Glomerular visceral epithelial cell (primary cell): Measurements from ENCODE around the gene TXNDC15.
"Not testable (repeated sequence)": the region's sequence is repeated elsewhere in the genome, so short reads cannot be mapped to it uniquely, and the experiment has no call there.

ENCODE experiments used
- DNase-seq: peaks from one replicate; pipeline ENCODE4 v3.0.0-alpha.2; 2016; ENCODE audit errors: extremely low spot score

TXNDC15 gene

DNA sequence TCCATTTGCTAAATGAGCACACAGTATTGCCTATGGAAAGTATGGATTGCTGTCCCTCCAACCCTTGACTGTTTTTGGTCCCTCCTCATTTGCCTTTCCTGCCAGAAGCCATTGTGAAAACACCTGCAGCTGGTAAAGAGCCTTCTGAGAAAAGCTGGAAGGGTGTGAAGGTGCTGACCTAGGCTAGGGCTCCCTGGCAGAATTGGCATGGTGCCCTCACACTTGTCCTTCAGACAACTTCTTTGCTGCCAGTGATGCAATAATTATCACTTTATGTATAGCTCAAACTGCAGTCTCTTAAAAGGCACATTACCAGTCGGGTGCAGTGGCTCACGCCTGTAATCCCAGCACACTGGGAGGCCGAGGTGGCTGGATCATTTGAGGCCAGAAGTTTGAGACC, 4.2 kb downstream of the TXNDC15 start:
- no peak for DNase-seq

DNA sequence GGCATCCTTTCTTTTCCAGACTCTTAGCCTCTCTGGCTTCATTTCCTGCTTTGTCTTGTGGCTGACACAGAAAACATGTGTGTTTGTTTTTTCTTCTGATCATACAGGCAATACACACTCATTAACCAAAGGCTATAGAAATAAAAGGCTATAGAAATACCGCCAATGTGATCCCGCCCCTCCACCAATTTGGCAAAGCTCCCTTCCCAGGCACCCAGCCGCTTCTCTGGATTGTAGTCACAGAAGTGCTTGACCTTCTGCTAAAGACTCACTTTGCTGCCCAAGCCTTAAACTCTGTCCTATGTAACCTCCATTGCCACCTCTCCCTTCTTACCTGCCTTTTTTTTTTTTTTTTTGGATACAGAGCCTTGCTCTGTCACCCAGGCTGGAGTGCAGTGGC, 5.3 kb downstream of the TXNDC15 start:
- DNase-seq: no peak

DNA sequence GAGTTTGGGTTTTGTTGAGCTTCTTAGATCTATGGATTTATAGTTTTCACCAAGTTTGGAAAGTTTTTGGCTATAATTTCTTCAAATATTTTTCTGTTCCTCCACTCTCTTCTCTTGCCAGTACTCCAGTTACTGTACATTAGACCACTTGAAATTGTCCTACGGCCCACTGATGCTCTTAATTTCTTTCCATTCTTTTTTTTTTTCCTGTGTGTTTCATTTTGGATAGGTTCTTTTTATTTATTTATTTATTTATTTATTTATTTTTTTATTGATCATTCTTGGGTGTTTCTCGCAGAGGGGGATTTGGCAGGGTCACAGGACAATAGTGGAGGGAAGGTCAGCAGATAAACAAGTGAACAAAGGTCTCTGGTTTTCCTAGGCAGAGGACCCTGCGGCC, 6.8 kb downstream of the TXNDC15 start:
- DNase-seq: not testable (repeated sequence)

DNA sequence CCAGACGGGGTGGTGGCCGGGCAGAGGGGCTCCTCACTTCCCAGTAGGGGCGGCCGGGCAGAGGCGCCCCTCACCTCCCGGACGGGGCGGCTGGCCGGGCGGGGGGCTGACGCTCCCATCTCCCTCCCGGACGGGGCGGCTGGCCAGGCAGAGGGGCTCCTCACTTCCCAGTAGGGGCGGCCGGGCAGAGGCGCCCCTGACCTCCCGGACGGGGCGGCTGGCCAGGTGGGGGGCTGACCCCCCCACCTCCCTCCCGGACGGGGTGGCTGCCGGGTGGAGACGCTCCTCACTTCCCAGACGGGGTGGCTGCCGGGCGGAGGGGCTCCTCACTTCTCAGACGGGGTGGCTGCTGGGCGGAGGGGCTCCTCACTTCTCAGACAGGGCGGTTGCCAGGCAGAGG, 7.5 kb downstream of the TXNDC15 start:
- DNase-seq: not testable (repeated sequence)

DNA sequence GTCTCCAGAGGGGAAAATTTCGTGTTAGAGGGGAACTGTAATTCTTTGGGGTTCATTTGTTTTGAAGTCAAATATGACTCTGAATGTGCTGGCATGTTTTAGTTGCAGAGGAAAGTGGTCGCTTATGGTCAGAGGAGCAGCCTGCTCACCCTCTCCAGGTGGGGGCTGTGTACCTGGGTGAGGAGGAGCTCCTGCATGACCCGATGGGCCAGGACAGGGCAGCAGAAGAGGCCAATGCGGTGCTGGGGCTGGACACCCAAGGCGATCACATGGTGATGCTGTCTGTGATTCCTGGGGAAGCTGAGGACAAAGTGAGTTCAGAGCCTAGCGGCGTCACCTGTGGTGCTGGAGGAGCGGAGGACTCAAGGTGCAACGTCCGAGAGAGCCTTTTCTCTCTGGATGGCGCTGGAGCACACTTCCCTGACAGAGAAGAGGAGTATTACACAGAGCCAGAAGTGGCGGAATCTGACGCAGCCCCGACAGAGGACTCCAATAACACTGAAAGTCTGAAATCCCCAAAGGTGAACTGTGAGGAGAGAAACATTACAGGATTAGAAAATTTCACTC, 13.5 kb downstream of the TXNDC15 start:
- no peak for DNase-seq

DNA sequence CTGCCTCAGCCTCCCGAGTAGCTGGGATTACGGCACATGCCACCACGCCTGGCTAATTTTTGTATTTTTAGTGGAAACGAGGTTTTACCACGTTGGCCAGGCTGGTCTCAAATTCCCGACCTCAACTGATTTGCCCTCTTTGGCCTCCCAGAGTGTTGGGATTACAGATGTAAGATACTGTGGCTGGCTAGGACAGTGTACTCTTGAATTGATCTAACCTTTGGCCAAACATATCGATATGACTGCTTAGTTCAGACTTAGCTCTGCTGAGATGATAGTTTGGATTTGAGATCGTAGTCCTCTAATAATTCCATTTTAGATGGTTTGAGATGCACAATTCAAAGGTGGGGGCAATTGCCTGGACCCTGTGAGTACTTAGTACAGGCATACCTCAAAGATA, 15.2 kb downstream of the TXNDC15 start:
- DNase-seq: no peak

DNA sequence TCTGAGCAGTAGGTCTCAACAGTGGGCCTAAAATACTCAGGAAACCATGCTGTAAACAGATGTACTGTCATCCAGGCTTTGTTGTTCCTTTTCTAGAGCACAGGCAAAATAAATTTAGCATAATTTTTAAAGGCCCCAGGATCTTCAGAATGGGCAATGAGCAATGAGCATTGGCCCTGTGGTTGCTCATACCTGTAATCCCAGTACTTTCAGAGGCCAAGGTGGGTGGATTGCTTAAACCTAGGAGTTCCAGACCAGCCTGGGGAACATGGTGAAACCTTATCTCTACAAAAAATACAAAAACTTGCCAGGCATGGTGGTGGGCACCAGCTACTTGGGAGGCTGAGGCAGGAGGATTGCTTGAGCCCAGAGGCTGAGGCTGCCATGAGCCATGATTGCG, 17.3 kb downstream of the TXNDC15 start:
- no peak for DNase-seq

DNA sequence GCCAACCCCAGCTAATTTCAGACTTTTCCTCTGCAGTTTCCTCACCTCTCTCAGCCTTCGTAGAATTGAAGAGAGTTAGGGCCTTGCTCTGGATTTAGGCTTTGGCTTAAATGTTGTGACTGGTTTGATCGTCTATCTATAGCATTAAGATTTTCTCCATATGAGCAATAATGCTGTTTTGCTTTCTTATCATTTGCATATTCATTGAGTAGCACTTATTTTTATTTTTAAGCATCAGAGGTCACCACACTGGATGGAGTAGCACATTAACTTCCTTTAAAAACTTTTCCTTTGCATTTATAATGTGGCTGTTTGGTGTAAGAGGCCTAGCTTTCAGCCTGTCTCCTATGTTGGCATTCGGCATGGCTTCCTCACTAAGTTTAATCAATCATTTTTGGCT, 18.1 kb downstream of the TXNDC15 start:
- DNase-seq: no peak

DNA sequence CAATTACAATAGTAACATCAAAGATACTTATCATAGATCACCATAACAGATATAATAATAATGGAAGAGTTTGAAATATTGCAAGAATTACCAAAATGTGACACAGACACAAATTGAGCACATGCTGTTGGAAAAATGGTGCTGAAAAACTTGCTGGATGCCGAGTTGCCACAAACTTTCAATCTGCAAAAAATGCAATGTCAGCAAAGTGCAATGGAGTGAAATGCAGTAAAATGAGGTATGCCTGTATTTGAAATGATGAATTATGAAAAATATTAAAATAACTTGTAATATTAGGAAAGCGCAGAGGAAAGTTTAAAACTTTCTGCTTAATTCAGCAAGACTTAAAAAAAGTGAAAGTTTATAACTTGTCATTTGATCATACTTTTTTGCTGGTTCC, 18.8 kb downstream of the TXNDC15 start:
- no peak for DNase-seq

DNA sequence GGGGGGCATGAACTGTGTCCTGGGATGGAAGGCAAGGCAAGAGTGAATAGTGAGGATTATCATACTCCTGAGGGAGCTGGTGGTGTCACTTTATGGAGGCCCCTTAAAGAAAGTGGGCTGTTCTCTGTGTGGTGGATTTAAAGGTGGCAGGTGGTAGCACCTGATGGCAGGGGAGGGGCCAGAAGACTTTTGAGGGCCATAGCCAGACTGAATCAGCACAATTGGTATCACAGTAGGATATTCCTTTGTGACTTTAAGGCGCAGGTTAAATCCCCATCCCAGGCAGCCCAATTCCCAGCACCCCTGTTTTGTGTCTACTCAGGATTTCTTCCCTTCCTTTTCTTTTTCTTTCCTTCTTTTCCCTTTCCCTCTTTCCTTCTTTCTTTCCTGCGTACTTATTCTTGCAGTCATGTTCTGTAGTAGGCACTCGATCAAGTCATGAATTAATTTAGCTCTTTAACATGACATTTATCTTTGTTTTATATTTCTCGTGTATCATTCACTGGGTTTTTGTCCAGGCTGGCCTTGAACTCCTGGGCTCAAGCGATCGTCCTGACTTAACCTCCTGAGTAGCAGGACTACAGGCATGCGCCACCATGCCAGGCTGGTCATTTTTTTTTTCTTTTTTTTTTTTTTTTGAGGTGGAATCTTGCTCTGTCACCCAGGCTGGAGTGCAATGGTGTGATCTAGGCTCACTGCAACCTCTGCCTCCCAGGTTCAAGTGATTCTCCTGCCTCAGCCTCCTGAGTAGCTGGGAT, 19.8 kb downstream of the TXNDC15 start:
- DNase-seq: no peak

DNA sequence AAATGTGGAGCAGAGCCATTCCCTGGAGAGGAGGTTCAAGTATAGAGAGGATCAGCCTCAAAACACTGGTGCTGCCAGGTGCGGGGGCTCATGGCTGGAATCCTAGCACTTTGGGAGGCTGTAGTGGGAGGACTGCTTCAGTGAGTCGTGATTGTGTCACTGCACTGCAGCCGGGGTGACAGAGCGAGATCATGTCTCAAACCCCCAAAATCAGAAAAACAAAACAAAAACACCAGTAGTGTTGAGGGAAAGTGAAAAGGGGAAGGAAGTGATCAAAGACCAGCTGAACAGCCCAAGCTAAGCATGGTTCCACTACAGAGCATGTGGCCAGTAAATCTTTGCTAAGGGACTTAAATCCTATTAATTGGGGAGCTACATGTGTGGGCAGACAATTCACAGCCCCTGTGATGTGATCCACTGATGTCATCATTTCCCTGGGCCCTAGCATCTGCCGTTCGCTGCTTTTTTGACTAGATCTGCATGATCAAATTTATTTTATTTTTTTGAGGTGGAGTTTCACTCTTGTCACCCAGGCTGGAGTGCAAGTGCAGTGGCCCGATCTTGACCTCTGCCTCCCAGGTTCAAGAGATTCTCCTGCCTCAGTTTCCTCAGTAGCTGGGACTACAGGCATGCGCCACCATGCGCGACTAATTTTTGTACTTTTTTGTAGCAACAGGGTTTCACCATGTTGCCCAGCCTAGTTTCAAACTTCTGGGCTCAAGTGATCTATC, 28.1 kb downstream of the TXNDC15 start:
- DNase-seq: no peak

DNA sequence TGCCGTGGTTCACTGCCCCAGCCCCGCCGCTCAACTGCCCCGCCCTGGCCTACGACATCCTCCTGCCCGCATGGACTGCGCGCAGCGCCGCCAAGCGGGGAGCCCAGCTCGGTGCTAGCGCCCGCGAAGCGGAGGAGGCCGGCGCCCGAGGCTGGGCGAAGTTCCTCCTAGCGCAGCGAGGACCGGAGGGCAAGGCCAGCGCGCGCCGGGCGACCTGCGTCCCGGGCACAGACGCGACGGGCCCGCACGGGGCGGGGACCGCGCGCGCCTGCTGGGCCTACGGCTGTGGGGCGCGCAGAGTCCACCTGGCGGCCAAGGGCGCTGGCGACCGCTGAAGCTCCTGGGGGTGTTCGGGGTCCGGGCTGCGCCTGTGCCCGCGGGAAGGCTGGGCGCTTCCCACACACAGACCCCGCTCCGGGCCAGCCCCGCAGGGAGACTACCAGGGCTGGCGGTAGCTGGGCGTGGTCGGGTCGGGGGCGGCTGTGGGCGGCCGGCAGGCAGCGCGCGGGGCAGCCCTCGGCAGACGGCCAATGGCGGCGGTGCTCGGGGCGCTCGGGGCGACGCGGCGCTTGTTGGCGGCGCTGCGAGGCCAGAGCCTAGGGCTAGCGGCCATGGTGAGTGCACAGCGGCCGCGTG, 30.6 kb downstream of the TXNDC15 start, which contains the start of gene PCBD2:
Gene PCBD2 (plus strand): TSS at position 522 of the 636 bp plus-strand sequence. CDS start 9 bp downstream, at position 531.
- DNase-seq: peak; percentile 95

DNA sequence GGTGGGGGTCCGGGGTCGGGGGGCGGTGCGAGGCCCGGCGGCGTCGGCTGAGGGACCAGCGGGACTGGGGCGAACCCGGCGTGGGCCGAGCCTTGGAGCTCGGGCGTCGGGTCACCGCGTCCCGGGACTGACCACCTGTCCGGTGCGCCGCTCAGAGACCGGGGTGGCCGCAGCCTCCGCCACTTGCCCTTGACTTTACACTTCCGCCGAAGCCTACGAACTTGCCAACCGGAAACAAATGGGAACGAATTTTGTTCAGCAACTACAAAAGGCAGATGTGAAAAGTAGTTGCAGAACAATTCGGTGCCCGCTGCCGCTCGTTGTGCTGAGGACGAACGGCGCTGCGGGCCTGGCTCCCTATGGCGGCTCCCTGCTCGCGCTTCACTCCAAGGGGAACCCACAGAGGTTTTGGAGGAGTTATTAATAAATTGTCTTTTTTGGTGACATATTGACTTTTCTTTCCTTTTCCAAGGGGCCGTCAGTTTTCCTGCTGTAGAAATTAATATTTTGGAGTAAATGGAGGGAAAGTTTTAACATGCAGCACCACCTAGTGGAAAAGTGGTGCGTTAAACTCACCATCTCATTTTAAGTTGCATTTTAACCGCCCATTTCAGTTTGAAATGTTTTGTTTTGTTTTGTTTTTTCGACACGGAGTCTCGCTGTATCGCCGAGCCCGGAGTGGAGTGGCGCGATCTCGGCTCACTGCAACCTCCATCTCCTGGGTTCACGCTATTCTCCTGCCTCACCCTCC, 31.2 kb downstream of the TXNDC15 start:
- peak; percentile 75 for DNase-seq

DNA sequence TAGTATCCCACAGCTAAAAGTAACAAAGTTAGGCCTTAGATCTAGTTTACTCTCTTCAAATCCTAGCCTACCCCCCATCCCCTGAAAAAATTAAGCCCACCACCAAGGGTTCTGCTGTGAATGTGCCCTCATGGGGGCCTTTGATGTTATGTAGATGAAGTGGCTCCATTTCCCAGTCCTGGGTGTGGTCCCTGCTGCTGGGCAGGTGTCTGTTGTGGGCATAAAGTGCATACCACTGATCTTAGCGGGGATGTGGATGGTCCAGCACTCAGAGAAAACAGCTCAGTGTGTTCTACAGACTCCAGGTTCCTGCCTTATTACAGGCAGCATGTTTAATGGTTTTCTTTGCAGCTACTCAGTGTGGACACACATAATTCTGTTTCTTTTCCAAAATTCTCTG, 32.6 kb downstream of the TXNDC15 start:
- DNase-seq: no peak

DNA sequence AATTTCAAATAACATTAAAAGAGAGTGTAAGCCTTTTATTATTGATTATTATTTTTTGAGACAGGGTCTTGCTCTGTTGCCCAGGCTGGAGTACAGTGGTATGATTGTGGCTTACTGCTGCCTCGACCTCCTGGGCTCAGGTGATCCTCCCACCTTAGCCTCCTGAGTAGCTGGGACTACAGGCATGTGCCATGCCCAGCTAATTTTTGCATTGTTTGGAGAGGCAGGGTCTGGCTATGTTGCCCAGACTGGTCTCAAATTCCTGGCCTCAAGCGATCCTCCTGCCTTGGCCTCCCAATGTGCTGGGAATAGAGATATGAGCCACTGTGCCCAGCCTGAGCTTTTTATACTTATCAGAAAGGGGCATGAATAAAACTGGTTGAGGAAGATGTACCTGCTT, 36.6 kb downstream of the TXNDC15 start:
- DNase-seq: not testable (repeated sequence)

DNA sequence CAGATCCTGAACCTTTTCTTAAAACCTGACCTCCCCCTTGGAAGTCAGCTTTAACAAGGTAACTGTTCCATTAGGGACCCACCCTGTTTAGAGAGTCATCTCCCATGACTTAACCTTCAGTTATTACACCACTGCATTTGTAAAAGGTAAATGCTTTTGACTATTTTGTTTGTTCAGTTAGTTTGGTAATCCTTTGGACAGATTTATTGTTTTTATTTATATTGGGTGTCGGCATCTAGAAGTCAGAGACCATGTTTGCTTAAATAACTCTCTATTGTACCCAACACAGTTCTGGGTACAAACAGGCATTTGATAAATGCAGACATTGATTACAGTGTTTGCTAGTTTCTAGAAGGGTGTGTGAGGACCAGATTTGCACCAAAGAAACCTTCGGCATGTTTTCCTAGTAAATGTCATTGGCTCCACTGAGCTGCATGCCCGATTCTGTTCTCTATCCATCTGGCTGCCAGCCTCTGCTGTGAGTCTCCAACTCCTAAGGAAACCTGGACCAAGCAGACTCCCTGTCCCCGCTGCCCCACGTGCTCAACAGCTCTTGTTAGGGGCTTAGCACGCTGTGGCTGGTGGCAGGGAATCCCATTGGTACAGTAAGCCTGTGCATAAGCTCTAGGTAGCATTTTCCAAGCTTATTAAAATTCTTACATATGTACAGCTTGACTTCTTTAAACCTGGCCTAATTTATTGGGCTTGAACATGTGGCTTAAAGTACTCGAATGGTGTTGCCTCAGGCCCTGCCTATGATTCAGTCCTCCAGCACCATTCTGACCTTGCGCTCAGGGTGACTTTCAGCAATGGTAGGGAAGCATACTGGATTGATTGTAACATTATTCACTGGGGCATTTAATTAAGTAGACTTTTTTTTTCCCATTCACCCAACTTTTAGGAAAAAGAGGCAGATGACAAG, 37.4 kb downstream of the TXNDC15 start:
- no peak for DNase-seq

DNA sequence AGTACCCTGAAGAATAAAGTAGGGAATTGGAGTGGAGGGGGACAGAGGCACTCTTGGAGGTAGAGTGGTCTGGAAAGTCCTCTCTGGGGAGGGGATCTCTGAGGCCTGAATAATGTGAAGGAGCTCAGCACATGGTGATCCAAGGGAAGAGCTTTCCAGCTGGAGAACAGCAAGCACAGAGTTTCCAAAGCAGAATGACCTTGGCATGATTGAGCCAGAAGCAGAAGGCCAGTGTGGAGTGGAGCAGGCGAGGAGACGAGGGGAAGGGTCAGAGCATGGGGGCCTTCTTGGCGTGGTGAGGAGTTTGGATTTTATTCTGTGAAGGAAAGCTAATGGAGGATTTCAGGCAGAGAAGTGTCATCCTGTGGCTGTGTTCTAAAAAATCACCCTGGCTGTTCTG, 39.1 kb downstream of the TXNDC15 start:
- DNase-seq: no peak

DNA sequence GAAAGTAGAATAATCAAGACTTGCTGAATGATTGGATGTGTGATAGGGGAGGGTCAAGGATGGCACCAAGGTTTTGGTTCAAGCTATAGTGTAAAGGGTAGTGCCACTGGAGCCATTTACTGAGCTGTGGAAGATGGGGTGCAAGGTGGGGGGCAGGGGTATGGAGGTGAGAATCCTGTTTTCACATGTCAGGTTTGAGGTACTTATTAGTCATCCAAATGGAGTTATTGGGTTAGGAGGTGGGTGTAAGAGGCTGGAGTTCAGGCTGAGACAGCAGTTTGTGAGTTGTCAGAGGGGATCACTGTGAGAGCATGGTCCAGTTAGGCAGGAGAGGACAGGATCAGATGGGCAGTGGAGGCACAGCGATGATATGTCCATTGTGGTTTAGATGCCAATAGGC, 39.6 kb downstream of the TXNDC15 start:
- DNase-seq: no peak

DNA sequence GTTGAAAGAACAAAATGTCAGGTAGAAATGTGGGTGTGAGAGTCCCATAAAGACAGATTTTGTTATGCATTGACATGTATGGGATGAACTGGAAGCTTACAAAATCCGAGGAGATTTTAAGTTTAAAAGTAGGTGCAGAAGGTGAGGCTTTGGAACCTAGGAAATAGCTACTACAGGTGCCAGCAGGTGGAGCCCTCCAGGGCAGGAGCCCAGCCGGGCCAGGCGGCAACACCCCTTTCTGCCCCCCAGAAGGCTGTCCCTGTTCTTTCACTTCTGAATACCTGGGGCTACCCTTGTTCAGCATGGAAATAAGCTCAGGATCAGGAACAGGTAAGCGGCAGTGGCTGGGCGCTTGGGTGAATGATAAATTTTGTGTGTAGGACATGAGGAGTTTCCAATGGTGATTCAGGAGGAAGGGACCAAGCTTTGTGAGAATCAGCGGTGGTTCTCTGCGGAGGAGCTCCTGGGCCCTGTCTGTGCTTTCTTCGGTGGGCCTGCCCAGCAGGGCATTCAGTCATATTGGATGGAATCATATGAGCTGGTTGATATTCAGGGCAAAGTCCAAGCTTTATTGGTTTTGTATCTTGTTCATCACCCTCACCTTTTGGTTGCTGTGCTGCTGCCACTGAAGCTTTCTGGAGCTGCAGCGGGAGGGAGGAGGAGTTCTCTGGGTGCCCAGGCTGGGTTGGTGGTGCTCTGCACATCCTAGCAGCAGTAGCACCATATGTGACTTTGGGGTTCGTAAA, 43.1 kb downstream of the TXNDC15 start:
- DNase-seq: no peak

DNA sequence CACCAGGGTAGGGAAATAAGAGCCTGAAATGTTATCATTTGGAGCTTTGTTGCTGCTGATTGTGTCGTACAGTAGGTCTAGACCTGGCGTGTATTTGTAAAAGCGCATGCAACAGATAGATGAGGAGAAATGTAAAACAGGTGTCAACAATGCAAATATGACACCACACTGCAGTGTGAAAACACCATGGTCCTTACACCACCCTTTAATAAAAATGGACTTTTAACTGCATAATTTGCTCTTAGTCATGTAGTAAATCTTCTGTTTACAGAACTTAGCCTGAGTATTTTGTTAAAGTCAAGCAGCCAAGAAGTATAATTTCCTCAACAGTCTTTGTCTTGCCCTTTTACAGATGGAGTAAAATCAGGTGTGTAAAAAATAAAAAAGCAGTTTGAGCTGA, 44.7 kb downstream of the TXNDC15 start:
- DNase-seq: no peak
